Suprapubic skin (tissue), 4 donors: Measurements from ENCODE around the gene MEF2C.

Source experiments
- EP300 ChIP-seq: sonication (generic); formaldehyde crosslinking; IDR thresholded peaks from one replicate; pipeline ENCODE4 v1.6.1; 2017; ENCODE audit warnings: antibody characterized with exemption
- POLR2A ChIP-seq, 2 donors: fragments of 450-650 bp; IDR thresholded peaks; one replicate each; pipeline ENCODE4 v1.6.1; 2017; ENCODE audit warnings: antibody characterized with exemption in 2 of 2, mild to moderate bottlenecking in 2 of 2, moderate library complexity in 2 of 2
- POLR2AphosphoS5 ChIP-seq, 3 donors: sonication (generic); formaldehyde crosslinking; IDR thresholded peaks; one replicate each; pipeline ENCODE4 v1.6.1; 2017; ENCODE audit warnings: antibody characterized with exemption in 3 of 3
- TF ChIP-seq, protein P1 (sequence below), 2 donors: fragments of 200-600 bp in 1 of 2; fragments of 450-650 bp in 1 of 2; sonication (generic) in 1 of 2; IDR thresholded peaks; one replicate each; pipeline ENCODE4 v1.5.1; 2016 to 2019; ENCODE audit warnings: antibody characterized with exemption in 2 of 2, mild to moderate bottlenecking in 1 of 2, moderate library complexity in 1 of 2

DNA sequence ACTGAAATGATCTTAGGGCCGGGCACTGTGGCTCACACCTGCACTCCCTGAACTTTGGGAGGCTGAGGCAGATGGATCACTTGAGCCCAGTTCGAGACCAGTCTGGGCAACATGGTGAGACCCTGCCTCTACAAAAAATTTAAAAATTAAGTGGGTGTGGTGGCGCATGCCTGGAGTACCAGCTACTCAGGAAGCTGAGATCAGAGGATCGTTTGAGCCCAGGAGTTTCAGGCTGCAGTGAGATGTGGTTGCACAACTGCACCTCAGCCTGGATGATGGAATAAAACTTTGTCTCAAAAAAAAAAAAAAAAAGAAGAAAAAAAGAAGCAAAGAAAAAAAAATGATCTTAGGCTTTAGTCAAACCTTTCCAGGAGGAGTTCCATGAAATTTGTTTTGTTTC lies 41.8 kb downstream of the MEF2C start:
- TF ChIP-seq, protein P1, sequence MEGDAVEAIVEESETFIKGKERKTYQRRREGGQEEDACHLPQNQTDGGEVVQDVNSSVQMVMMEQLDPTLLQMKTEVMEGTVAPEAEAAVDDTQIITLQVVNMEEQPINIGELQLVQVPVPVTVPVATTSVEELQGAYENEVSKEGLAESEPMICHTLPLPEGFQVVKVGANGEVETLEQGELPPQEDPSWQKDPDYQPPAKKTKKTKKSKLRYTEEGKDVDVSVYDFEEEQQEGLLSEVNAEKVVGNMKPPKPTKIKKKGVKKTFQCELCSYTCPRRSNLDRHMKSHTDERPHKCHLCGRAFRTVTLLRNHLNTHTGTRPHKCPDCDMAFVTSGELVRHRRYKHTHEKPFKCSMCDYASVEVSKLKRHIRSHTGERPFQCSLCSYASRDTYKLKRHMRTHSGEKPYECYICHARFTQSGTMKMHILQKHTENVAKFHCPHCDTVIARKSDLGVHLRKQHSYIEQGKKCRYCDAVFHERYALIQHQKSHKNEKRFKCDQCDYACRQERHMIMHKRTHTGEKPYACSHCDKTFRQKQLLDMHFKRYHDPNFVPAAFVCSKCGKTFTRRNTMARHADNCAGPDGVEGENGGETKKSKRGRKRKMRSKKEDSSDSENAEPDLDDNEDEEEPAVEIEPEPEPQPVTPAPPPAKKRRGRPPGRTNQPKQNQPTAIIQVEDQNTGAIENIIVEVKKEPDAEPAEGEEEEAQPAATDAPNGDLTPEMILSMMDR (IDR thresholded peaks at IDR 0.05) = no peak
- TF ChIP-seq POLR2A (IDR thresholded peaks at IDR 0.05) = no peak
- TF ChIP-seq POLR2AphosphoS5 (IDR thresholded peaks at IDR 0.05) = no peak
- TF ChIP-seq EP300 = no peak
